ENCODE results near the gene SHISA9. TPM values are rescaled to one million over a fixed set of nuclear protein-coding genes. Genes with fewer than 3 reads are reported as not detected.

SHISA9 gene
- polyA plus RNA-seq, 2 of the 4 experiments (the other 2 are of a cell fraction): 0.16 TPM; not detected in 1

GRCh38 chr16:13150181-13150885, 248.9 kb downstream of the SHISA9 start:
- DNase-seq (ENCODE audit: low read depth in 1 of 2, low spot score in 1 of 2): no peak
- no peak overlapping the region for H3K27ac ChIP-seq
- H3K9me3 ChIP-seq: no peaks in the 10 kb centered on the region
- no peak for ATAC-seq
- no peak overlapping the region for H3K4me2 ChIP-seq
- H3K4me1 ChIP-seq: no peaks in the 10 kb centered on the region
- FAIRE-seq: no peak
- ChIA-PET CTCF (no interaction called here), POLR2A (no interaction called here)
- TF ChIP-seq ZC3H11A (IDR thresholded peaks at IDR 0.05) (no peak), CEBPB (IDR thresholded peaks at IDR 0.05) (no peak), JUN (IDR thresholded peaks at IDR 0.05) (no peak), POLR2AphosphoS2 (conservative IDR thresholded peaks at IDR 0.05; ENCODE audit: low read length) (no peak), MYC (IDR thresholded peaks at IDR 0.05; ENCODE audit: borderline replicate concordance, low read length) (no peak), CTCF (IDR thresholded peaks at IDR 0.05) (no peak), HMGXB4 (CRISPR knock-in tag; IDR thresholded peaks at IDR 0.05; ENCODE audit: borderline replicate concordance) (no peak), MAX (IDR thresholded peaks at IDR 0.05) (no peak), KDM5A (IDR thresholded peaks at IDR 0.05) (no peak), HES2 (IDR thresholded peaks at IDR 0.05) (no peak), HDAC2 (IDR thresholded peaks at IDR 0.05) (no peak), RARB (CRISPR knock-in tag; IDR thresholded peaks at IDR 0.05) (no peak), EHF (CRISPR knock-in tag; IDR thresholded peaks at IDR 0.05) (no peak), CHD4 (IDR thresholded peaks at IDR 0.05; ENCODE audit: borderline replicate concordance) (no peak)
- H3K4me3 ChIP-seq: no peak overlapping the region
- 0% methylated on average over 4 of the region's 4 CpGs for WGBS (ENCODE audit: missing lambda C conversion rate)

GRCh38 chr16:13153696-13154095, 252.3 kb downstream of the SHISA9 start:
- no peak overlapping the region for H3K4me2 ChIP-seq
- ATAC-seq (no peak), FAIRE-seq (no peak), DNase-seq (ENCODE audit: low read depth in 1 of 2, low spot score in 1 of 2) (no peak)
- ChIA-PET POLR2A (no interaction called here), CTCF (no interaction called here)
- H3K4me3 ChIP-seq: no peak overlapping the region
- no peak overlapping the region for H3K27ac ChIP-seq
- WGBS (ENCODE audit: missing lambda C conversion rate): under 1% methylated on average over 4 of the region's 4 CpGs
- no peaks in the 10 kb centered on the region for H3K4me1 ChIP-seq
- no peaks in the 10 kb centered on the region for H3K9me3 ChIP-seq
- TF ChIP-seq RCOR1 (IDR thresholded peaks at IDR 0.05; ENCODE audit: low read depth, low read length) (no peak), HES2 (IDR thresholded peaks at IDR 0.05) (no peak), JUNB (IDR thresholded peaks at IDR 0.05) (no peak), PBX3 (IDR thresholded peaks at IDR 0.05) (no peak), RFX5 (IDR thresholded peaks at IDR 0.05) (no peak), CEBPB (IDR thresholded peaks at IDR 0.05) (no peak), HOXB5 (CRISPR knock-in tag; IDR thresholded peaks at IDR 0.05) (no peak), EP300 (IDR thresholded peaks at IDR 0.05) (no peak), EHMT2 (IDR thresholded peaks at IDR 0.05; ENCODE audit: low read depth) (no peak), FOXS1 (CRISPR knock-in tag; IDR thresholded peaks at IDR 0.05) (no peak), TFCP2L1 (CRISPR knock-in tag; IDR thresholded peaks at IDR 0.05) (no peak), BHLHE40 (IDR thresholded peaks at IDR 0.05; ENCODE audit: low read depth, low read length) (no peak), BCL3 (IDR thresholded peaks at IDR 0.05) (no peak), CBX8 (IDR thresholded peaks at IDR 0.05) (no peak), MYC (IDR thresholded peaks at IDR 0.05; ENCODE audit: borderline replicate concordance, low read length) (no peak), MAX (IDR thresholded peaks at IDR 0.05) (no peak), JUN (IDR thresholded peaks at IDR 0.05) (no peak), SREBF2 (IDR thresholded peaks at IDR 0.05) (no peak), CBX2 (IDR thresholded peaks at IDR 0.05; ENCODE audit: borderline replicate concordance, low read depth) (no peak)

Measured in A549 (cell line).